Transverse colon (tissue), 4 donors: ENCODE results near the gene ACBD6.

ENCODE experiments used
- EP300 ChIP-seq: sonication (generic); formaldehyde crosslinking; IDR thresholded peaks from one replicate; pipeline ENCODE4 v1.6.1; 2017; ENCODE audit warnings: antibody characterized with exemption, low read depth
- POLR2A ChIP-seq: fragments of 450-650 bp; IDR thresholded peaks from one replicate; pipeline ENCODE4 v1.6.1; 2016; ENCODE audit warnings: antibody characterized with exemption, mild to moderate bottlenecking, moderate library complexity
- POLR2AphosphoS5 ChIP-seq, 3 donors: sonication (generic); formaldehyde crosslinking; IDR thresholded peaks; one replicate each; pipeline ENCODE4 v1.6.1; 2016; ENCODE audit warnings: antibody characterized with exemption in 3 of 3
- TF ChIP-seq, protein P1 (sequence below), 5 experiments: fragments of 200-600 bp in 3 of 5; fragments of 450-650 bp in 2 of 5; sonication (generic) in 3 of 5; IDR thresholded peaks; 1 replicate in 2 of 5; 2 replicates in 3 of 5; pipeline ENCODE4 v1.5.1; 2016 to 2017; ENCODE audit warnings: antibody characterized with exemption in 5 of 5, inconsistent platforms in 3 of 5, mild to moderate bottlenecking in 2 of 5, moderate library complexity in 1 of 5

DNA sequence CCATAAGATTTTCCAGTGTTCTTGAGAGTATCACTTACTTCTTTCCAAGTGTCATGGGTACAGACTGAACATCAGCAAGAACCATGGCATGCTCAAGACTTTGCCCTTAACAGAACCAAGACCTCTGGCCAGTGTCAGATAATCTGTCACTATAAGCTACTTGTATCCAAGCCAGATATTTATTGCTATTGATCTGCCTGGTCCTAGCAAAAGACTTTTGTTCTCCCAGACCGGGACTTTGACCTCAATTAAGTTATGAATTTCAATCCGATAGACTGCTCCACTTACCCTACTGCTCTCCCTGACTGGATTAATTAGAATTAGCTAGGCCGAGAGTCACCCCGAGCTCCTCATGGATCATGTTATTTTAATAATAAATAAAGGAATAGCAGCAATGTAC lies 129.6 kb downstream of the ACBD6 start:
- TF ChIP-seq, protein P1, sequence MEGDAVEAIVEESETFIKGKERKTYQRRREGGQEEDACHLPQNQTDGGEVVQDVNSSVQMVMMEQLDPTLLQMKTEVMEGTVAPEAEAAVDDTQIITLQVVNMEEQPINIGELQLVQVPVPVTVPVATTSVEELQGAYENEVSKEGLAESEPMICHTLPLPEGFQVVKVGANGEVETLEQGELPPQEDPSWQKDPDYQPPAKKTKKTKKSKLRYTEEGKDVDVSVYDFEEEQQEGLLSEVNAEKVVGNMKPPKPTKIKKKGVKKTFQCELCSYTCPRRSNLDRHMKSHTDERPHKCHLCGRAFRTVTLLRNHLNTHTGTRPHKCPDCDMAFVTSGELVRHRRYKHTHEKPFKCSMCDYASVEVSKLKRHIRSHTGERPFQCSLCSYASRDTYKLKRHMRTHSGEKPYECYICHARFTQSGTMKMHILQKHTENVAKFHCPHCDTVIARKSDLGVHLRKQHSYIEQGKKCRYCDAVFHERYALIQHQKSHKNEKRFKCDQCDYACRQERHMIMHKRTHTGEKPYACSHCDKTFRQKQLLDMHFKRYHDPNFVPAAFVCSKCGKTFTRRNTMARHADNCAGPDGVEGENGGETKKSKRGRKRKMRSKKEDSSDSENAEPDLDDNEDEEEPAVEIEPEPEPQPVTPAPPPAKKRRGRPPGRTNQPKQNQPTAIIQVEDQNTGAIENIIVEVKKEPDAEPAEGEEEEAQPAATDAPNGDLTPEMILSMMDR (IDR thresholded peaks at IDR 0.05), result no peak
- no peak for TF ChIP-seq EP300
- no peak for TF ChIP-seq POLR2A
- TF ChIP-seq POLR2AphosphoS5 (IDR thresholded peaks at IDR 0.05), result no peak
